Daoy (cell line): ENCODE data around the gene SIPA1. TPM values are rescaled to one million over a fixed set of nuclear protein-coding genes. Genes with fewer than 3 reads are reported as not detected.

Source experiments
- DNase-seq: peaks from one replicate; pipeline ENCODE4 v3.0.0-alpha.2; 2015; ENCODE audit warnings: low read depth
- total RNA-seq: library from RNA; depleted of rRNA; stranded (reverse); fragments of >200 nt; shearing (Covaris generic); gene quantifications from 2 replicates; pipeline ENCODE4 v1.2.3, GENCODE V29; 2014; rRNA removed

Gene SIPA1
- total RNA-seq = 11.1 and 12.6 TPM in 2 replicates

- DNase-seq = peak; percentile 90
These were observed at the start of gene SIPA1 for GRCh38 chr11:65637794-65638419. Gene SIPA1, plus strand, starts transcription at chr11:65638101. Its CDS starts 2,821 bp downstream, at chr11:65640922.

- peak; percentile 62 for DNase-seq
These were observed 49.5 kb upstream of the SIPA1 start for GRCh38 chr11:65588199-65589054.

- DNase-seq = peak; percentile 5
These were observed 48.3 kb upstream of the SIPA1 start for GRCh38 chr11:65589444-65590239.

- peak; percentile 7 for DNase-seq
These were observed 47.6 kb upstream of the SIPA1 start for GRCh38 chr11:65590240-65590738.

- DNase-seq = peak; percentile 2
These were observed 45.7 kb upstream of the SIPA1 start for GRCh38 chr11:65591939-65592857.

GRCh38 chr11:65592858-65593517, 44.9 kb upstream of the SIPA1 start:
- no peak for DNase-seq

- DNase-seq = peak; percentile 46
These were observed 44.1 kb upstream of the SIPA1 start for GRCh38 chr11:65593518-65594414.

GRCh38 chr11:65595131-65595530, 42.8 kb upstream of the SIPA1 start:
- DNase-seq = no peak

- DNase-seq = peak; percentile 36
These were observed 42.2 kb upstream of the SIPA1 start, which contains the start of gene KCNK7 for GRCh38 chr11:65595543-65596281. Gene KCNK7, minus strand, starts transcription at chr11:65595800. Its CDS starts 28 bp downstream, at chr11:65595772.

GRCh38 chr11:65596520-65596919, 41.4 kb upstream of the SIPA1 start:
- DNase-seq = no peak

- DNase-seq = no peak
These were observed 39.6 kb upstream of the SIPA1 start for GRCh38 chr11:65598258-65598699.

- DNase-seq = no peak
These were observed 38.5 kb upstream of the SIPA1 start for GRCh38 chr11:65599216-65599954.

GRCh38 chr11:65599955-65600246, 38.0 kb upstream of the SIPA1 start:
- no peak for DNase-seq

- DNase-seq = no peak
These were observed 33.6 kb upstream of the SIPA1 start for GRCh38 chr11:65604258-65604657.

GRCh38 chr11:65606876-65607613, 30.9 kb upstream of the SIPA1 start:
- DNase-seq = no peak

- DNase-seq = no peak
These were observed 30.1 kb upstream of the SIPA1 start for GRCh38 chr11:65607614-65608426.
